Measurements from ENCODE around the gene TTLL8.

Gene TTLL8

DNA sequence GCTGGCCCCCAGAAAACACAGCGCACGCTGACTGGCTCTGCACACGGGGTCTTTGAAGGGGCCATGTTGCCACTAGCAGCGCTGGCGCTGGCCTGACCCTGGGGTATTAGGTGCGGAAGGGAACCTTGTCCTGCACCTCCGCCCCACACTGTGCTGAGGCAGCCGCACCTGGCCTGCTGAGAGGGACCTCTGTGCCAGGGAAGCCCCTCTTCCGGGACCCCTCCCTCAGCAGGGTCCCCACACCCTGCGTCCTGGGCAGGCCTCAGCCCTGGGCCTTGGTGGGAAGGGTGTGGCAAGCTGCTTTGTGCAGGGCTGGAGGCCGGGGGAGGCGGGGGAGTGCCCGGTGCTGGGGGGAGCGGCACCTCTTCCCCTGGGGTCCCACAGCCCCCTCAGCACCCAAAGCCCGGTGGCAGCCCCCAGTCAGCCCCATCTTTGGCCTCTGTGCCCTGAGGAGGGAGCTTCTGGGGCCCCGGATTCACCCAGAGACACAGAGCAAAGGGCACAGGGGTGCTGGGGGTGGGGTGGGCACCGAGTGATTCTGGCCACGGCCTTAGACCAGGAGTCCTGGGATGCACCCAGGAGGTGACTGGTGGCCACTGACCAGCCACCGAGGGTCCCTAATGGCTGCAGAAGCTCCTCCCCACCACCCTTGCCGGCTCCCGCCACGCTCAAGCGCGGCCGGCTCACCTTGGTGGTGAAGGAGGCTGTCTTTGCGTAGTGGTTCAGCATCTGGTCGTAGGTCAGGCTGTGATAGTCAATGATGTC lies 11.4 kb downstream of the TTLL8 start:
- H3K36me3 ChIP-seq (ENCODE audit: control insufficient read depth, insufficient read depth, low read length, severe bottlenecking) = no peaks in the 10 kb centered on the region
- H3K4me3 ChIP-seq (ENCODE audit: low read length) = no peak overlapping the region
- H3K9ac ChIP-seq (ENCODE audit: low read length) = no peak overlapping the region
- H3K27me3 ChIP-seq (replicated peaks; ENCODE audit: control insufficient read depth, insufficient read depth, low read length) = peaks cover 25% of the 10 kb centered on the region
- H3K4me1 ChIP-seq (ENCODE audit: control insufficient read depth, insufficient read depth, low read length) = no peaks in the 10 kb centered on the region
- peaks cover 7% of the 10 kb centered on the region for H3K9me3 ChIP-seq (ENCODE audit: control insufficient read depth, low read length)
- DNase-seq (ENCODE audit: low read depth) = no peak

- no peak for DNase-seq (ENCODE audit: low read depth)
- H3K9ac ChIP-seq (ENCODE audit: low read length) = no peak overlapping the region
- H3K9me3 ChIP-seq (ENCODE audit: control insufficient read depth, low read length) = peaks cover under 1% of the 10 kb centered on the region
- H3K27me3 ChIP-seq (replicated peaks; ENCODE audit: control insufficient read depth, insufficient read depth, low read length) = peaks cover 23% of the 10 kb centered on the region
- H3K36me3 ChIP-seq (ENCODE audit: control insufficient read depth, insufficient read depth, low read length, severe bottlenecking) = no peaks in the 10 kb centered on the region
- no peaks in the 10 kb centered on the region for H3K4me1 ChIP-seq (ENCODE audit: control insufficient read depth, insufficient read depth, low read length)
- H3K4me3 ChIP-seq (ENCODE audit: low read length) = no peak overlapping the region
Observed at GRCh38 chr22:50046019-50046415, 12.1 kb downstream of the TTLL8 start.

- DNase-seq (ENCODE audit: low read depth) = no peak
- H3K9me3 ChIP-seq (ENCODE audit: control insufficient read depth, low read length) = no peaks in the 10 kb centered on the region
- no peak overlapping the region for H3K4me3 ChIP-seq (ENCODE audit: low read length)
- H3K9ac ChIP-seq (ENCODE audit: low read length) = no peak overlapping the region
- H3K36me3 ChIP-seq (ENCODE audit: control insufficient read depth, insufficient read depth, low read length, severe bottlenecking) = no peaks in the 10 kb centered on the region
- H3K4me1 ChIP-seq (ENCODE audit: control insufficient read depth, insufficient read depth, low read length) = no peaks in the 10 kb centered on the region
- peaks cover 23% of the 10 kb centered on the region for H3K27me3 ChIP-seq (replicated peaks; ENCODE audit: control insufficient read depth, insufficient read depth, low read length)
Observed at GRCh38 chr22:50045211-50046018, 12.7 kb downstream of the TTLL8 start.

DNA sequence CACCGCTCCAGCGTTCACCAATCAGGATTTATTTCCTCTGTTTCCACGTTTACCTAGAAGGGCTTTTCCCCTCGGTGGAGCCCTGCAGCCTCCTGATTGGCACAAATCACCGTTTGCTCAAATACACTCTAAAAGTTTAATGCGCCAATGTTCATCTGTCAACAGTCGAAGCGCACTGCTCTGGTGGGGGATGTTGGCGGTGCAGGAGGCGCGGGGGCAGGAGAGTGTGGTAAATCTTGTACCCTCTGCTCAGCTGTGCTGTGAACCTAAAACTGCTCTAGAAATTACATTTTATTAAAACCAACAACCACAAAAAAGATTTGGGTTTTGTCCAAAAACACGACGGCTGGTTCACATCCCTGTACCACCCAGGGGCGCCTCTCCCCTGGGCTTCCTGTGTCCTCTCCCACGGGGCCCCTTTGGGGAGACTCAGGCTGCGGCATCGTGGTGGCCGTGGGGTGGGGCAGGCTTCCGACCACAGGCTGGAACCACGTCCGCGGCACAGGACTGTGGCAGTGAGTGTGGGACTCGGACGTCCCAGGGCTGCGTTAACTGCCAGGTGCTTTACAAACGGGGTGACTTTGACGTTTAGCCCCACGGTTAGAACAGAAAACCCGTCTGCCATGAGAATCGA lies 13.5 kb downstream of the TTLL8 start:
- H3K9ac ChIP-seq (ENCODE audit: low read length) = no peak overlapping the region
- H3K27me3 ChIP-seq (replicated peaks; ENCODE audit: control insufficient read depth, insufficient read depth, low read length) = peaks cover 26% of the 10 kb centered on the region
- no peaks in the 10 kb centered on the region for H3K4me1 ChIP-seq (ENCODE audit: control insufficient read depth, insufficient read depth, low read length)
- no peaks in the 10 kb centered on the region for H3K36me3 ChIP-seq (ENCODE audit: control insufficient read depth, insufficient read depth, low read length, severe bottlenecking)
- no peak for DNase-seq (ENCODE audit: low read depth)
- H3K9me3 ChIP-seq (ENCODE audit: control insufficient read depth, low read length) = peaks cover 8% of the 10 kb centered on the region
- no peak overlapping the region for H3K4me3 ChIP-seq (ENCODE audit: low read length)

DNA sequence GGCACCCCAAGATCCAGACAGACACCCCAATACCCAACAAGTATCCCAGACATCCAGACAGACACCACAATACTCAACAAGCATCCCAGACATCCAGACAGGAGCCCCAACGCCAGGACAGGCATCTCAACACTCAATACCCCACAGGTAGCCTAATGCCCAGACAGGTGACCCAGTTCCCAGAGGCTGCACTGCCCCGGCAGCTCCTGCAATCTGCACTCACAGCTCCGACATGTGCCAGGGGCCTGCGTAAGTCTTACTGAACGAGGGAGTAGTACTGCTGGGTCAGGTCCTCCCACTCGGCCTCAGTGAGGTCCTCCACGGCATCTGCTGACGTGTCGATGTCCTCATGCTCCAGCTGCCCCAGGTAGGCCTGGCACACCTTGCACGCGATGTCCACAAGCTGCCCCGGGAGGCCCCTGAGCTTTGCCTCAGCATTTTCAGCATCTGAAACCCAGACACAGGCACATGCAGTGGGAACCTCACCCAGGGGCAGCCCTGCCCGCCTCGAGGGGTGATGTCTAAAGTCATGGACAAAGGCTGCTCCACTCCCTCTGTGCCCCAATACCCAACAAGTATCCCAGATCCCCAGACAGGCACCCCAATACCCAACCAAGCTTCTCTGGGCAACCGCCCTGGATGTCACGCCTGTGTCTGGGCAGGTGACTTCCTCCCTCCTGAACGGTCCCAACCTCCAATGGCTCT lies 16.6 kb downstream of the TTLL8 start:
- no peak for DNase-seq (ENCODE audit: low read depth)
- no peaks in the 10 kb centered on the region for H3K4me1 ChIP-seq (ENCODE audit: control insufficient read depth, insufficient read depth, low read length)
- H3K9me3 ChIP-seq (ENCODE audit: control insufficient read depth, low read length) = peaks cover 27% of the 10 kb centered on the region
- H3K36me3 ChIP-seq (ENCODE audit: control insufficient read depth, insufficient read depth, low read length, severe bottlenecking) = no peaks in the 10 kb centered on the region
- peaks cover 18% of the 10 kb centered on the region for H3K27me3 ChIP-seq (replicated peaks; ENCODE audit: control insufficient read depth, insufficient read depth, low read length)
- H3K4me3 ChIP-seq (ENCODE audit: low read length) = no peak overlapping the region
- no peak overlapping the region for H3K9ac ChIP-seq (ENCODE audit: low read length)

DNA sequence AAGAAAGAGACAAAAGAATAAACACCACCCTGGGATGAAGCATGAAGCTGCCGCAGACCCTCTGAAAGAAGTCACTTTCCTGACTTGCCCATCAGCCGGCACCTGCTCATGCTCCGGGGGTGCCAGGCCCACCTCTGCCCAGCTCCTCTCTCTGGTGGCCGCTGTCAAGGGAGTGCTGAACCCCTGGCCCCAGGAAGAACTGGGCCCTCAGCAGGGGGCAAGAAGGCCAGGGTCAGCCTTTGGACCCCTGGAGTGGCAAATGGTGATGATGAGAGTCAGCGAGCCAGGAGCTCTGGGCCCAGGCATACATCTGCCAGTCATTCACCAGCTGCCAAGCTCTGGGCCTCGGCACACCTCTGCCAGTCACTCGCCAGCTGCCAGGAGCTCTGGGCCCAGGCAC lies 17.4 kb downstream of the TTLL8 start:
- no peaks in the 10 kb centered on the region for H3K36me3 ChIP-seq (ENCODE audit: control insufficient read depth, insufficient read depth, low read length, severe bottlenecking)
- H3K4me3 ChIP-seq (ENCODE audit: low read length) = no peak overlapping the region
- peaks cover 27% of the 10 kb centered on the region for H3K9me3 ChIP-seq (ENCODE audit: control insufficient read depth, low read length)
- no peaks in the 10 kb centered on the region for H3K4me1 ChIP-seq (ENCODE audit: control insufficient read depth, insufficient read depth, low read length)
- peaks cover 21% of the 10 kb centered on the region for H3K27me3 ChIP-seq (replicated peaks; ENCODE audit: control insufficient read depth, insufficient read depth, low read length)
- no peak overlapping the region for H3K9ac ChIP-seq (ENCODE audit: low read length)
- DNase-seq (ENCODE audit: low read depth) = no peak

- Histone ChIP-seq H3K36me3 (ENCODE audit: control insufficient read depth, insufficient read depth, low read length, severe bottlenecking) (no peaks in the 10 kb centered on the region), H3K4me1 (ENCODE audit: control insufficient read depth, insufficient read depth, low read length) (no peaks in the 10 kb centered on the region), H3K9me3 (ENCODE audit: control insufficient read depth, low read length) (peaks cover 27% of the 10 kb centered on the region), H3K9ac (ENCODE audit: low read length) (no peak overlapping the region), H3K27me3 (replicated peaks; ENCODE audit: control insufficient read depth, insufficient read depth, low read length) (peaks cover 23% of the 10 kb centered on the region), H3K4me3 (ENCODE audit: low read length) (no peak overlapping the region)
- DNase-seq (ENCODE audit: low read depth) = no peak
Observed at GRCh38 chr22:50039669-50040443, 18.2 kb downstream of the TTLL8 start.

- DNase-seq (ENCODE audit: low read depth) = no peak
- peaks cover 13% of the 10 kb centered on the region for H3K27me3 ChIP-seq (replicated peaks; ENCODE audit: control insufficient read depth, insufficient read depth, low read length)
- H3K9me3 ChIP-seq (ENCODE audit: control insufficient read depth, low read length) = peaks cover 27% of the 10 kb centered on the region
- H3K36me3 ChIP-seq (ENCODE audit: control insufficient read depth, insufficient read depth, low read length, severe bottlenecking) = no peaks in the 10 kb centered on the region
- no peaks in the 10 kb centered on the region for H3K4me1 ChIP-seq (ENCODE audit: control insufficient read depth, insufficient read depth, low read length)
- no peak overlapping the region for H3K4me3 ChIP-seq (ENCODE audit: low read length)
- H3K9ac ChIP-seq (ENCODE audit: low read length) = no peak overlapping the region
Observed at GRCh38 chr22:50035976-50036724, 21.9 kb downstream of the TTLL8 start.

GRCh38 chr22:50035131-50035881 lies 22.8 kb downstream of the TTLL8 start:
- H3K36me3 ChIP-seq (ENCODE audit: control insufficient read depth, insufficient read depth, low read length, severe bottlenecking) = no peaks in the 10 kb centered on the region
- no peak for DNase-seq (ENCODE audit: low read depth)
- H3K27me3 ChIP-seq (replicated peaks; ENCODE audit: control insufficient read depth, insufficient read depth, low read length) = peaks cover 17% of the 10 kb centered on the region
- no peaks in the 10 kb centered on the region for H3K4me1 ChIP-seq (ENCODE audit: control insufficient read depth, insufficient read depth, low read length)
- no peak overlapping the region for H3K9ac ChIP-seq (ENCODE audit: low read length)
- H3K9me3 ChIP-seq (ENCODE audit: control insufficient read depth, low read length) = peaks cover 26% of the 10 kb centered on the region
- H3K4me3 ChIP-seq (ENCODE audit: low read length) = no peak overlapping the region

Measured in adipocyte (in vitro differentiated cells).